ENCODE results near the gene ASTN1.

Gene ASTN1

GRCh38 chr1:177162243-177162642 is 2.3 kb downstream of the ASTN1 start:
- DNase-seq = no peak

- DNase-seq = no peak
Observed at GRCh38 chr1:177146499-177146898, 18.0 kb downstream of the ASTN1 start.

GRCh38 chr1:177145106-177146070 is 19.1 kb downstream of the ASTN1 start:
- no peak for DNase-seq

- no peak for DNase-seq
Observed at GRCh38 chr1:177142791-177143271, 21.7 kb downstream of the ASTN1 start.

GRCh38 chr1:177142010-177142409 is 22.5 kb downstream of the ASTN1 start:
- DNase-seq = no peak

- DNase-seq = no peak
Observed at GRCh38 chr1:177138347-177138746, 26.2 kb downstream of the ASTN1 start.

- DNase-seq = no peak
Observed at GRCh38 chr1:177137814-177138213, 26.7 kb downstream of the ASTN1 start.

GRCh38 chr1:177135250-177135649 is 29.3 kb downstream of the ASTN1 start:
- no peak for DNase-seq

GRCh38 chr1:177133977-177134538 is 30.5 kb downstream of the ASTN1 start:
- DNase-seq = no peak

- no peak for DNase-seq
Observed at GRCh38 chr1:177132141-177132540, 32.4 kb downstream of the ASTN1 start.

GRCh38 chr1:177131723-177132122 is 32.8 kb downstream of the ASTN1 start:
- DNase-seq = no peak

GRCh38 chr1:177130451-177130945 is 34.0 kb downstream of the ASTN1 start:
- DNase-seq = no peak

GRCh38 chr1:177128665-177129281 is 35.7 kb downstream of the ASTN1 start:
- DNase-seq = no peak

GRCh38 chr1:177126267-177126666 is 38.2 kb downstream of the ASTN1 start:
- no peak for DNase-seq

- no peak for DNase-seq
Observed at GRCh38 chr1:177124577-177125278, 39.8 kb downstream of the ASTN1 start.

- DNase-seq = no peak
Observed at GRCh38 chr1:177122461-177123251, 41.9 kb downstream of the ASTN1 start.

- no peak for DNase-seq
Observed at GRCh38 chr1:177119311-177119710, 45.2 kb downstream of the ASTN1 start.

GRCh38 chr1:177118901-177119300 is 45.6 kb downstream of the ASTN1 start:
- no peak for DNase-seq

GRCh38 chr1:177116941-177117340 is 47.6 kb downstream of the ASTN1 start:
- no peak for DNase-seq

GRCh38 chr1:177106614-177107365 is 57.7 kb downstream of the ASTN1 start:
- DNase-seq = no peak

GRCh38 chr1:177106196-177106595 is 58.3 kb downstream of the ASTN1 start:
- no peak for DNase-seq

Measured in activated CD4-positive, alpha-beta T cell treated with anti-CD3 and anti-CD28 coated beads for 4 hours (primary cell).